ENCODE data around the gene DTNA.
"Not testable (repeated sequence)": the region's sequence is repeated elsewhere in the genome, so short reads cannot be mapped to it uniquely, and the experiment has no call there.

DTNA gene

GRCh38 chr18:34921226-34921625, 211.1 kb downstream of the DTNA start:
- H3K36me3 ChIP-seq (replicated peaks) = no peaks in the 10 kb centered on the region
- no peak for DNase-seq
- in situ Hi-C loops (cut with HindIII; ENCODE audit: low pct_ligation_motif_present, low sequenced_read_pairs) = no loop called here
- H3K27ac ChIP-seq = no peak overlapping the region
- H3K27me3 ChIP-seq (replicated peaks) = no peaks in the 10 kb centered on the region
- H3K4me3 ChIP-seq (ENCODE audit: low read depth, low read length) = no peak overlapping the region
- no peak for TF ChIP-seq CTCF (IDR thresholded peaks at IDR 0.05; ENCODE audit: low read depth, low read length, missing control alignments)

- Histone ChIP-seq H3K27me3 (replicated peaks) (no peaks in the 10 kb centered on the region), H3K36me3 (replicated peaks) (no peaks in the 10 kb centered on the region), H3K4me3 (ENCODE audit: low read depth, low read length) (no peak overlapping the region), H3K27ac (no peak overlapping the region)
- DNase-seq = no peak
- TF ChIP-seq CTCF (IDR thresholded peaks at IDR 0.05; ENCODE audit: low read depth, low read length, missing control alignments) = no peak
- in situ Hi-C loops (cut with HindIII; ENCODE audit: low pct_ligation_motif_present, low sequenced_read_pairs) = no loop called here
Measured at GRCh38 chr18:34921811-34922385, 211.8 kb downstream of the DTNA start.

- H3K36me3 ChIP-seq (replicated peaks); H3K27ac ChIP-seq; DNase-seq; H3K4me3 ChIP-seq (ENCODE audit: low read depth, low read length); H3K27me3 ChIP-seq (replicated peaks); in situ Hi-C loops (cut with HindIII; ENCODE audit: low pct_ligation_motif_present, low sequenced_read_pairs): not testable (repeated sequence)
Measured at GRCh38 chr18:34922594-34922993, 212.5 kb downstream of the DTNA start.

- H3K36me3 ChIP-seq (replicated peaks) = no peaks in the 10 kb centered on the region
- H3K27me3 ChIP-seq (replicated peaks) = no peaks in the 10 kb centered on the region
- no peak for DNase-seq
- no peak for TF ChIP-seq CTCF (IDR thresholded peaks at IDR 0.05; ENCODE audit: low read depth, low read length, missing control alignments)
- H3K27ac ChIP-seq = no peak overlapping the region
- H3K4me3 ChIP-seq (ENCODE audit: low read depth, low read length) = no peak overlapping the region
- in situ Hi-C loops (cut with HindIII; ENCODE audit: low pct_ligation_motif_present, low sequenced_read_pairs) = no loop called here
Measured at GRCh38 chr18:34923911-34924310, 213.8 kb downstream of the DTNA start.

- H3K36me3 ChIP-seq (replicated peaks) = no peaks in the 10 kb centered on the region
- H3K27ac ChIP-seq = no peak overlapping the region
- no peak for TF ChIP-seq CTCF (IDR thresholded peaks at IDR 0.05; ENCODE audit: low read depth, low read length, missing control alignments)
- no peak for DNase-seq
- H3K27me3 ChIP-seq (replicated peaks) = no peaks in the 10 kb centered on the region
- H3K4me3 ChIP-seq (ENCODE audit: low read depth, low read length) = no peak overlapping the region
- in situ Hi-C loops (cut with HindIII; ENCODE audit: low pct_ligation_motif_present, low sequenced_read_pairs) = no loop called here
Measured at GRCh38 chr18:34926683-34927082, 216.6 kb downstream of the DTNA start.

GRCh38 chr18:34928088-34928753, 218.1 kb downstream of the DTNA start:
- no peaks in the 10 kb centered on the region for H3K27me3 ChIP-seq (replicated peaks)
- H3K27ac ChIP-seq = no peak overlapping the region
- H3K36me3 ChIP-seq (replicated peaks) = no peaks in the 10 kb centered on the region
- TF ChIP-seq CTCF (IDR thresholded peaks at IDR 0.05; ENCODE audit: low read depth, low read length, missing control alignments) = no peak
- DNase-seq = no peak
- no peak overlapping the region for H3K4me3 ChIP-seq (ENCODE audit: low read depth, low read length)
- in situ Hi-C loops (cut with HindIII; ENCODE audit: low pct_ligation_motif_present, low sequenced_read_pairs) = no loop called here
